DND-41 (cell line): ENCODE measurements around the gene TMEM119.

Source experiments
- ATAC-seq: fragments of 200-7000 bp; cut with Tn5 transposase; 3 replicates; pipeline ENCODE4 v1.9.1; 2021; ENCODE audit warnings: low read depth; ENCODE audit not compliant: insufficient read depth
- DNase-seq: peaks from one replicate; pipeline ENCODE4 v3.0.0-alpha.2; 2020
- H2AFZ ChIP-seq: 2 replicates; pipeline ENCODE4 v1.6.0; 2012; ENCODE audit warnings: low read depth, low read length
- H3K27ac ChIP-seq: 2 replicates; pipeline ENCODE4 v1.5.1; 2012; ENCODE audit warnings: low read length, inconsistent platforms
- H3K27me3 ChIP-seq: fragments of 200-600 bp; sonication (generic); 2 replicates; pipeline ENCODE4 v1.6.0; 2012; ENCODE audit warnings: low read length, mild to moderate bottlenecking, inconsistent platforms; ENCODE audit not compliant: insufficient read depth, poor library complexity
- H3K36me3 ChIP-seq: 2 replicates; pipeline ENCODE4 v1.5.1; 2012; ENCODE audit warnings: low read length, inconsistent platforms; ENCODE audit not compliant: insufficient read depth
- H3K4me1 ChIP-seq: 2 replicates; pipeline ENCODE4 v1.5.1; 2012; ENCODE audit warnings: mild to moderate bottlenecking, low read length; ENCODE audit not compliant: insufficient read depth
- H3K4me2 ChIP-seq: 2 replicates; pipeline ENCODE4 v1.6.0; 2012; ENCODE audit warnings: mild to moderate bottlenecking, moderate library complexity, low read length, inconsistent platforms; ENCODE audit not compliant: insufficient read depth
- H3K4me3 ChIP-seq, 2 experiments: fragments of 200-600 bp in 1 of 2; shearing (Covaris generic) in 1 of 2; 2 replicates each; pipeline ENCODE4 v1.5.1; 2012 to 2016; ENCODE audit warnings: inconsistent platforms in 2 of 2, low read length in 2 of 2, mild to moderate bottlenecking in 2 of 2, low read depth in 1 of 2, moderate library complexity in 1 of 2
- H3K79me2 ChIP-seq: 2 replicates; pipeline ENCODE4 v1.6.0; 2012; ENCODE audit warnings: low read length, inconsistent platforms; ENCODE audit not compliant: insufficient read depth
- H3K9ac ChIP-seq: 2 replicates; pipeline ENCODE4 v1.6.0; 2012; ENCODE audit warnings: low read depth, mild to moderate bottlenecking, inconsistent platforms, low read length, moderate library complexity
- H3K9me3 ChIP-seq: 2 replicates; pipeline ENCODE4 v1.5.1; 2012; ENCODE audit warnings: low read length, moderate library complexity, mild to moderate bottlenecking, inconsistent platforms; ENCODE audit not compliant: insufficient read depth, severe bottlenecking
- H4K20me1 ChIP-seq: 2 replicates; pipeline ENCODE4 v1.6.0; 2012; ENCODE audit warnings: low read length; ENCODE audit not compliant: insufficient read depth
- EZH2 ChIP-seq: IDR thresholded peaks from 3 replicates; pipeline ENCODE4 v1.6.1; 2012; ENCODE audit warnings: borderline replicate concordance, low read depth, mild to moderate bottlenecking, moderate library complexity, low read length, inconsistent platforms; ENCODE audit not compliant: severe bottlenecking
- TF ChIP-seq, protein P1 (sequence below): IDR thresholded peaks from 2 replicates; pipeline ENCODE4 v1.5.1; 2012; ENCODE audit warnings: borderline replicate concordance, low read length, moderate library complexity, mild to moderate bottlenecking; ENCODE audit not compliant: poor library complexity, severe bottlenecking; ENCODE audit errors: extremely low read depth

TMEM119 gene

DNA sequence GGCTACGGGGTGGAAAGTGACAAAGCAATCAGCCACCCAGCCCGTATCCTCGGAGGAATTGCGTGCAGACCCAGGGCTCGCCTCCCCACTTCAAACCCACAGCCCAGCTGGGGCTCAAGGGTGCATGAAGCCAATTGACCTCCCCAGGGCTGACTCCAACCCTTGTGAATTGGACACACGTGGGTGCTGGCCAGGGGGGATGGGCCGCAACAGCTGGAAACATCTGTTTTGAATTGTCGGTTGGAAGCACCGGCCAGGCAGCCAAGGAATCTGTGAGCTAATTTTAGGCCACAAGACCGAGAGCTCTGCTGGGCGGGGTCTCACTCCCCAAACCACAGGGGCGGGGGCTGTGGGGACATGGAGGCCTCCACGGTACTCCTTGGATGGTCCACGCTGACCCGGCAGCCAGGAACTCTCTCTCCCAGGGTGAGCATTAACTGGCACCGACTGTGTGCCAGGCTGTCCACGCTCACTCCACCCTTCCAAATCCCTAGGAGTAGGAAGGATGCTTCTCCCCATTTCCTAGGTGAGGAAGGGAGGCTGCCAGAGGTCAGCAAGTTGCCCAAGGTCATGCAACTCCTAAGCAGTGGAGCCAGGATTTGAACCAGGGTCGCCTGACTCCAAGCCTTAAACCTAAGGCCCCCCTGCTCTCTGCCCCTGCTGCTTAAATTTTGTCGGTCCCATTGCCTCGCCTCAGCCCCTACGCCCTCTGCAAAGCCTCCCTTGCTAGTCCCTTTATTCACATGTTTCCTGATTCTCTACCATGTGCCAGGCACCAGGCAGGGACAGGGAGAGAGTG, 11.9 kb upstream of the TMEM119 start:
- Histone ChIP-seq H4K20me1 (no peaks in the 10 kb centered on the region), H3K27me3 (no peaks in the 10 kb centered on the region), H3K4me3 (no peak overlapping the region), H3K79me2 (no peaks in the 10 kb centered on the region), H3K9me3 (no peaks in the 10 kb centered on the region), H3K4me2 (no peak overlapping the region), H3K36me3 (no peaks in the 10 kb centered on the region), H3K27ac (no peak overlapping the region), H3K4me1 (no peaks in the 10 kb centered on the region), H2AFZ (no peak overlapping the region), H3K9ac (no peak overlapping the region)
- TF ChIP-seq EZH2 = no peak
- TF ChIP-seq, protein P1, sequence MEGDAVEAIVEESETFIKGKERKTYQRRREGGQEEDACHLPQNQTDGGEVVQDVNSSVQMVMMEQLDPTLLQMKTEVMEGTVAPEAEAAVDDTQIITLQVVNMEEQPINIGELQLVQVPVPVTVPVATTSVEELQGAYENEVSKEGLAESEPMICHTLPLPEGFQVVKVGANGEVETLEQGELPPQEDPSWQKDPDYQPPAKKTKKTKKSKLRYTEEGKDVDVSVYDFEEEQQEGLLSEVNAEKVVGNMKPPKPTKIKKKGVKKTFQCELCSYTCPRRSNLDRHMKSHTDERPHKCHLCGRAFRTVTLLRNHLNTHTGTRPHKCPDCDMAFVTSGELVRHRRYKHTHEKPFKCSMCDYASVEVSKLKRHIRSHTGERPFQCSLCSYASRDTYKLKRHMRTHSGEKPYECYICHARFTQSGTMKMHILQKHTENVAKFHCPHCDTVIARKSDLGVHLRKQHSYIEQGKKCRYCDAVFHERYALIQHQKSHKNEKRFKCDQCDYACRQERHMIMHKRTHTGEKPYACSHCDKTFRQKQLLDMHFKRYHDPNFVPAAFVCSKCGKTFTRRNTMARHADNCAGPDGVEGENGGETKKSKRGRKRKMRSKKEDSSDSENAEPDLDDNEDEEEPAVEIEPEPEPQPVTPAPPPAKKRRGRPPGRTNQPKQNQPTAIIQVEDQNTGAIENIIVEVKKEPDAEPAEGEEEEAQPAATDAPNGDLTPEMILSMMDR = no peak
- DNase-seq (no peak), ATAC-seq (no peak)

- H3K9ac ChIP-seq = no peak overlapping the region
- H3K4me1 ChIP-seq = no peaks in the 10 kb centered on the region
Measured at GRCh38 chr12:108608616-108609015, 10.7 kb upstream of the TMEM119 start.

DNA sequence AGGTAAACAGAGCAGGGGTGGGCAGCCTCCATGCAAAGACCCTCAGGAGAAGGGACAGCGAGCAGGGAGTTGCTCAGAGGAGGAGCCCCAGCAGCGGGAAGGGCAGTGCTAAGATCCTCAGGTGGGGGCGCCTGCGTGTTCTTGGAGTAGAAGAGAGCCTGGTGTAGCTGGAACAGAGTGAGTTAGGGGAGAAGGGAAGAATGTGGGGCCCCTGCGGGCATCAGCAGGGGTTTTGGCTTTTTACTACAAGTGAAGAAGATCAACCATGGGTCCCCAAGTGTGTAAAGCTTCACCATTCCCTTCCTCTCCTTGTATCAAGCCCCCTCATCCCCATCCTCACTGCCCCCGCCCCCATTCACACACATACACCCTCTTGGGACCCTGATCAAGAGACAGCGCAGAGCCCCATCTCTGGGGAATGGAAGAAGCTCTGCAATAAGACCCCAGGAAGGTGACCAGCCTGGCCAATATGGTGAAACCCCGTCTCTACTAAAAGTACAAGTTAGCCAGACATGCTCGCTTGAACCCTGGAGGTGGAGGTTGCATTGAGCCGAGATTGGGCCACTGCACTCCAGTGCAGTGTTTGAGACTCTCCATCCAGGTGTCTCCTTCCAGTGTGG, 10.2 kb upstream of the TMEM119 start:
- no peaks in the 10 kb centered on the region for H3K27me3 ChIP-seq
- H3K9ac ChIP-seq = no peak overlapping the region
- no peaks in the 10 kb centered on the region for H3K36me3 ChIP-seq
- H3K4me2 ChIP-seq = no peak overlapping the region
- H3K79me2 ChIP-seq = no peaks in the 10 kb centered on the region
- DNase-seq (no peak), ATAC-seq (no peak)
- no peak overlapping the region for H3K27ac ChIP-seq
- H3K4me1 ChIP-seq = no peaks in the 10 kb centered on the region
- no peak overlapping the region for H3K4me3 ChIP-seq
- TF ChIP-seq, protein P1 = no peak
- no peak for TF ChIP-seq EZH2
- H2AFZ ChIP-seq = no peak overlapping the region
- no peaks in the 10 kb centered on the region for H3K9me3 ChIP-seq
- no peaks in the 10 kb centered on the region for H4K20me1 ChIP-seq

More at GRCh38 chr12:108608616-108609015, 10.7 kb upstream of the TMEM119 start:
- no peak for TF ChIP-seq EZH2
- TF ChIP-seq, protein P1 = no peak
- Histone ChIP-seq H3K4me2 (no peak overlapping the region), H3K27me3 (no peaks in the 10 kb centered on the region), H4K20me1 (no peaks in the 10 kb centered on the region), H3K27ac (no peak overlapping the region), H3K79me2 (no peaks in the 10 kb centered on the region), H3K4me3 (no peak overlapping the region), H3K9me3 (no peaks in the 10 kb centered on the region), H3K36me3 (no peaks in the 10 kb centered on the region), H2AFZ (no peak overlapping the region)
- DNase-seq (no peak), ATAC-seq (no peak)
